Subcutaneous abdominal adipose tissue (tissue), 5 donors: ENCODE results near the gene PSMD11.

Source experiments
- H3K27ac ChIP-seq: one replicate; pipeline ENCODE4 v1.7.0; 2013; ENCODE audit warnings: low read depth, mild to moderate bottlenecking, inconsistent platforms, low read length, moderate library complexity
- H3K27me3 ChIP-seq, 5 donors: one replicate each; pipeline ENCODE4 v1.7.0; 2013; ENCODE audit warnings: low read length in 5 of 5, inconsistent platforms in 1 of 5; ENCODE audit not compliant: control insufficient read depth in 5 of 5, insufficient read depth in 4 of 5
- H3K36me3 ChIP-seq, 5 donors: one replicate each; pipeline ENCODE4 v1.7.0; 2013; ENCODE audit warnings: low read length in 5 of 5; ENCODE audit not compliant: control insufficient read depth in 5 of 5, insufficient read depth in 5 of 5
- H3K4me1 ChIP-seq, 5 donors: one replicate each; pipeline ENCODE4 v1.7.0; 2013; ENCODE audit warnings: low read length in 5 of 5, mild to moderate bottlenecking in 3 of 5, moderate library complexity in 1 of 5; ENCODE audit not compliant: control insufficient read depth in 5 of 5, insufficient read depth in 5 of 5
- H3K4me3 ChIP-seq, 5 donors: one replicate each; pipeline ENCODE4 v1.7.0; 2013; ENCODE audit warnings: low read length in 5 of 5, low read depth in 1 of 5
- H3K9ac ChIP-seq, 5 donors: one replicate each; pipeline ENCODE4 v1.7.0; 2013; ENCODE audit warnings: low read length in 5 of 5, mild to moderate bottlenecking in 4 of 5, moderate library complexity in 3 of 5
- H3K9me3 ChIP-seq, 5 donors: one replicate each; pipeline ENCODE4 v1.7.0; 2013; ENCODE audit warnings: low read length in 5 of 5; ENCODE audit not compliant: control insufficient read depth in 5 of 5
- donor health status: healthy.
- donor health status: healthy.
- donor health status: healthy.
- donor health status: healthy.
- donor health status: healthy.

The PSMD11 gene

GRCh38 chr17:32487473-32488176, 43.3 kb downstream of the PSMD11 start:
- Histone ChIP-seq H3K9me3 (no peaks in the 10 kb centered on the region), H3K9ac (peak overlapping the region in 2 of 5 donors; percentile 51 to 59), H3K27ac (no peak overlapping the region), H3K27me3 (no peaks in the 10 kb centered on the region), H3K4me1 (peaks cover 4 to 47% (median 38%) of the 10 kb centered on the region in 5 donors), H3K36me3 (peaks cover 0 to 17% (median 2%) of the 10 kb centered on the region in 5 donors), H3K4me3 (peak overlapping the region; percentile 48 to 73 (median 59))

GRCh38 chr17:32488177-32488542, 43.9 kb downstream of the PSMD11 start:
- Histone ChIP-seq H3K4me3 (peak overlapping the region in 1 of 5 donors; percentile 73), H3K4me1 (peaks cover 4 to 52% (median 37%) of the 10 kb centered on the region in 5 donors), H3K9me3 (no peaks in the 10 kb centered on the region), H3K27me3 (no peaks in the 10 kb centered on the region), H3K36me3 (peaks cover 0 to 14% (median 0%) of the 10 kb centered on the region in 5 donors), H3K9ac (no peak overlapping the region), H3K27ac (no peak overlapping the region)

GRCh38 chr17:32488604-32489180, 44.4 kb downstream of the PSMD11 start:
- Histone ChIP-seq H3K4me1 (peaks cover 2 to 49% (median 34%) of the 10 kb centered on the region in 5 donors), H3K9me3 (no peaks in the 10 kb centered on the region), H3K36me3 (peaks cover 0 to 14% (median 0%) of the 10 kb centered on the region in 5 donors), H3K4me3 (no peak overlapping the region), H3K27me3 (no peaks in the 10 kb centered on the region), H3K27ac (no peak overlapping the region), H3K9ac (no peak overlapping the region)

- no peaks in the 10 kb centered on the region for H3K9me3 ChIP-seq
- H3K27ac ChIP-seq, result no peak overlapping the region
- no peaks in the 10 kb centered on the region for H3K27me3 ChIP-seq
- H3K4me1 ChIP-seq, result peaks cover 0 to 47% (median 33%) of the 10 kb centered on the region in 5 donors
- H3K4me3 ChIP-seq, result no peak overlapping the region
- H3K9ac ChIP-seq, result no peak overlapping the region
- peaks cover 0 to 14% (median 0%) of the 10 kb centered on the region in 5 donors for H3K36me3 ChIP-seq
Measured at GRCh38 chr17:32489320-32490100, 45.2 kb downstream of the PSMD11 start.

- Histone ChIP-seq H3K9me3 (no peaks in the 10 kb centered on the region), H3K36me3 (peaks cover 0 to 14% (median 0%) of the 10 kb centered on the region in 5 donors), H3K27ac (no peak overlapping the region), H3K27me3 (no peaks in the 10 kb centered on the region), H3K4me3 (no peak overlapping the region), H3K9ac (no peak overlapping the region), H3K4me1 (peaks cover 1 to 53% (median 36%) of the 10 kb centered on the region in 5 donors)
Measured at GRCh38 chr17:32490101-32490482, 45.8 kb downstream of the PSMD11 start.

- H3K9ac ChIP-seq, result no peak overlapping the region
- H3K9me3 ChIP-seq, result no peaks in the 10 kb centered on the region
- no peak overlapping the region for H3K4me3 ChIP-seq
Measured at GRCh38 chr17:32491371-32492263, 47.3 kb downstream of the PSMD11 start.

GRCh38 chr17:32492264-32492589, 47.9 kb downstream of the PSMD11 start:
- Histone ChIP-seq H3K27ac (no peak overlapping the region), H3K4me3 (no peak overlapping the region), H3K4me1 (peaks cover 4 to 55% (median 38%) of the 10 kb centered on the region in 5 donors), H3K9me3 (no peaks in the 10 kb centered on the region), H3K36me3 (peaks cover 0 to 14% (median 0%) of the 10 kb centered on the region in 5 donors), H3K9ac (no peak overlapping the region), H3K27me3 (no peaks in the 10 kb centered on the region)

More at GRCh38 chr17:32491371-32492263, 47.3 kb downstream of the PSMD11 start:
- H3K4me1 ChIP-seq, result peaks cover 4 to 55% (median 38%) of the 10 kb centered on the region in 5 donors
- peaks cover 0 to 14% (median 0%) of the 10 kb centered on the region in 5 donors for H3K36me3 ChIP-seq
- no peaks in the 10 kb centered on the region for H3K27me3 ChIP-seq
- no peak overlapping the region for H3K27ac ChIP-seq

- peaks cover 0 to 14% (median 0%) of the 10 kb centered on the region in 5 donors for H3K36me3 ChIP-seq
- no peak overlapping the region for H3K4me3 ChIP-seq
- H3K9me3 ChIP-seq, result no peaks in the 10 kb centered on the region
- peaks cover 4 to 49% (median 33%) of the 10 kb centered on the region in 5 donors for H3K4me1 ChIP-seq
- no peak overlapping the region for H3K9ac ChIP-seq
- no peak overlapping the region for H3K27ac ChIP-seq
- peaks cover 0 to 3% (median 0%) of the 10 kb centered on the region in 5 donors for H3K27me3 ChIP-seq
Measured at GRCh38 chr17:32492648-32493289, 48.5 kb downstream of the PSMD11 start.

- Histone ChIP-seq H3K27me3 (peaks cover 0 to 3% (median 0%) of the 10 kb centered on the region in 5 donors), H3K4me3 (no peak overlapping the region), H3K4me1 (peaks cover 4 to 42% (median 28%) of the 10 kb centered on the region in 5 donors), H3K9me3 (no peaks in the 10 kb centered on the region), H3K27ac (no peak overlapping the region), H3K9ac (no peak overlapping the region), H3K36me3 (peaks cover 0 to 10% (median 0%) of the 10 kb centered on the region in 5 donors)
Measured at GRCh38 chr17:32493571-32493970, 49.3 kb downstream of the PSMD11 start.
